ENCODE data around the gene BRME1. TPM values are rescaled to one million over a fixed set of nuclear protein-coding genes. Genes with fewer than 3 reads are reported as not detected.

BRME1 gene
- total and polyA plus RNA-seq, 2 of the 13 experiments (the other 11 are each of a cell fraction or from before 2014, with no cell fraction given), result 0.74 to 1.5 TPM

GRCh38 chr19:13880059-13881043 is 25.6 kb downstream of the BRME1 start (continued):
- TF ChIP-seq ARID3A (IDR thresholded peaks at IDR 0.05; ENCODE audit: low read depth, low read length) (peak; percentile 49), ZNF558 (CRISPR knock-in tag; IDR thresholded peaks at IDR 0.05; ENCODE audit: borderline replicate concordance) (no peak), ELF3 (CRISPR knock-in tag; IDR thresholded peaks at IDR 0.05) (peak; percentile 66), ZBTB1 (CRISPR knock-in tag; IDR thresholded peaks at IDR 0.05; ENCODE audit: borderline replicate concordance) (no peak), TGIF2 (CRISPR knock-in tag; IDR thresholded peaks at IDR 0.05) (no peak), ZNF335 (CRISPR knock-in tag; IDR thresholded peaks at IDR 0.05) (peak; percentile 63; the same call in 1 of the 2 replicates), ZNF337 (CRISPR knock-in tag; IDR thresholded peaks at IDR 0.05; ENCODE audit: borderline replicate concordance, low read depth) (no peak), MIXL1 (CRISPR knock-in tag; IDR thresholded peaks at IDR 0.05) (no peak), THYN1 (CRISPR knock-in tag; IDR thresholded peaks at IDR 0.05; ENCODE audit: borderline replicate concordance, low read depth) (no peak), CEBPG (CRISPR knock-in tag; IDR thresholded peaks at IDR 0.05) (peak; percentile 37; the same call in 1 of the 2 replicates), SATB2 (CRISPR knock-in tag; IDR thresholded peaks at IDR 0.05) (no peak), ZNF142 (CRISPR knock-in tag; IDR thresholded peaks at IDR 0.05) (peak; percentile 56; the same call in 1 of the 2 replicates), ATF6 (CRISPR knock-in tag; conservative IDR thresholded peaks at IDR 0.05) (0 out of 2 replicates have a peak, but pooled peaks have one; percentile 42), ZNF383 (CRISPR knock-in tag; IDR thresholded peaks at IDR 0.05; ENCODE audit: borderline replicate concordance) (peak; percentile 75; the same call in 1 of the 2 replicates), ZNF256 (CRISPR knock-in tag; conservative IDR thresholded peaks at IDR 0.05) (no peak), STAT6 (CRISPR knock-in tag; IDR thresholded peaks at IDR 0.05; ENCODE audit: borderline replicate concordance) (no peak)
